GM12891 (cell line): ENCODE results near the gene WDR48.

Source experiments
- POLR2A ChIP-seq: IDR thresholded peaks from 2 replicates; pipeline ENCODE4 v1.6.1; 2011; ENCODE audit warnings: low read depth, low read length, control low read depth
- POLR2AphosphoS5 ChIP-seq: IDR thresholded peaks from 2 replicates; pipeline ENCODE4 v1.6.1; 2011; ENCODE audit warnings: low read depth, low read length, control low read depth
- POU2F2 ChIP-seq: IDR thresholded peaks from 2 replicates; pipeline ENCODE4 v1.6.1; 2011; ENCODE audit warnings: low read depth, mild to moderate bottlenecking, control low read depth, low read length, moderate library complexity

GRCh38 chr3:39108200-39108710 lies 56.4 kb downstream of the WDR48 start:
- no peak for TF ChIP-seq POLR2AphosphoS5
- TF ChIP-seq POLR2A = no peak
- TF ChIP-seq POU2F2 = peak; percentile 40; the same call in 1 of the 2 replicates
